Activated naive CD8-positive, alpha-beta T cell treated with anti-CD3 and anti-CD28 coated beads, Interleukin-2, amount 10 ng/mL, durations not matched to agents 7 days and 5 days (primary cell): ENCODE results near the gene ICAM2. TPM values are rescaled to one million over a fixed set of nuclear protein-coding genes. Genes with fewer than 3 reads are reported as not detected.
"Not testable (repeated sequence)": the region's sequence is repeated elsewhere in the genome, so short reads cannot be mapped to it uniquely, and the experiment has no call there.

Experiments
- ATAC-seq: fragments of 150-1000 bp; cut with Tn5 transposase; one replicate; pipeline ENCODE4 v1.10.0; 2021; ENCODE audit warnings: low read depth, moderate library complexity
- POLR2A ChIA-PET: fragments of 350-600 bp; sonication (Branson Sonifier 250); formaldehyde crosslinking; loops from one replicate; lab custom pipeline; 2021; ENCODE audit warnings: antibody characterized with exemption; lab: Charles Lee
- DNase-seq: peaks from one replicate; pipeline ENCODE4 v3.0.0; 2021
- H3K27ac Mint-ChIP-seq: one replicate; pipeline ENCODE4 v1.8.0; 2022; ENCODE audit warnings: mild to moderate bottlenecking, mixed read lengths
- H3K27me3 Mint-ChIP-seq: one replicate; pipeline ENCODE4 v1.8.0; 2022; ENCODE audit warnings: mild to moderate bottlenecking, moderate library complexity, mixed read lengths
- H3K36me3 Mint-ChIP-seq: one replicate; pipeline ENCODE4 v1.8.0; 2021; ENCODE audit warnings: mild to moderate bottlenecking, mixed read lengths
- H3K4me1 Mint-ChIP-seq: one replicate; pipeline ENCODE4 v1.8.0; 2021; ENCODE audit warnings: mixed read lengths
- H3K4me3 Mint-ChIP-seq: one replicate; pipeline ENCODE4 v1.8.0; 2022; ENCODE audit warnings: mild to moderate bottlenecking, moderate library complexity, mixed read lengths
- H3K9me3 Mint-ChIP-seq: one replicate; pipeline ENCODE4 v1.8.0; 2021; ENCODE audit warnings: mixed read lengths
- total RNA-seq, 2 experiments: library from RNA; stranded (reverse); gene quantifications; one replicate each; pipeline ENCODE4 v1.2.3, GENCODE V29; 2021

Gene ICAM2
- total RNA-seq, 2 experiments from 2014 or later: 59.0 to 61.7 TPM

GRCh38 chr17:64017381-64017980, 3.0 kb downstream of the ICAM2 start:
- Mint-ChIP-seq H3K27ac (peak overlapping the region; percentile 70), H3K9me3 (no peaks in the 10 kb centered on the region), H3K36me3 (no peaks in the 10 kb centered on the region), H3K27me3 (no peaks in the 10 kb centered on the region), H3K4me1 (peaks cover 54% of the 10 kb centered on the region), H3K4me3 (peak overlapping the region; percentile 78)
- no peak for DNase-seq
- no peak for ATAC-seq
- POLR2A ChIA-PET: interaction anchor here (0.6 to 2.7 kb wide), 3 partner anchors 10 to 106 kb away, joined by 4 to 13 read pairs (median 6); partner anchors contain the start of gene PRR29

DNA sequence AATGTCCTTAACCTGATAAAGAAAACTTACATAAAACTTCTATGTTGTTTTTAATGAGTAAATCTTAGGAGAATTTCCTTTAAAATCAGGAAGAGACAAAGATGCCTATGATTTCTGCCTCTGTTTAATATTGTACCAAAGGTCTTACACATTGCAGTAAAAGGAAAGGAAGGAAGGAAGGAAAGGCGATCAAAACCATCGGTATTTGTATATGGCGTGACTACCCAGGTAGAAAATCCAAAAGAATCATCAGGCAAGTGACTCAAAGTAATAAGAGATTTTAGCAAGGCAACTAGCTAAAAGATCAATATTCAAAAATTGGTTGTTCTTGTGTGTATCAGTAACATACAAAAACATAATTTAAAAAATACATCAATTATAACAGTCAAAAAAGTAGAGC, 3.5 kb downstream of the ICAM2 start:
- Mint-ChIP-seq H3K4me1 (peaks cover 50% of the 10 kb centered on the region), H3K27ac (peak overlapping the region; percentile 93), H3K9me3 (no peaks in the 10 kb centered on the region), H3K4me3 (peak overlapping the region; percentile 86), H3K27me3 (no peaks in the 10 kb centered on the region), H3K36me3 (peaks cover 2% of the 10 kb centered on the region)
- ATAC-seq (no peak), DNase-seq (no peak)
- POLR2A ChIA-PET: interaction anchor here (0.8 to 2.7 kb wide), 4 partner anchors 8 to 86 kb away, joined by 3 to 13 read pairs (median 4); partner anchors contain the start of gene PRR29

DNA sequence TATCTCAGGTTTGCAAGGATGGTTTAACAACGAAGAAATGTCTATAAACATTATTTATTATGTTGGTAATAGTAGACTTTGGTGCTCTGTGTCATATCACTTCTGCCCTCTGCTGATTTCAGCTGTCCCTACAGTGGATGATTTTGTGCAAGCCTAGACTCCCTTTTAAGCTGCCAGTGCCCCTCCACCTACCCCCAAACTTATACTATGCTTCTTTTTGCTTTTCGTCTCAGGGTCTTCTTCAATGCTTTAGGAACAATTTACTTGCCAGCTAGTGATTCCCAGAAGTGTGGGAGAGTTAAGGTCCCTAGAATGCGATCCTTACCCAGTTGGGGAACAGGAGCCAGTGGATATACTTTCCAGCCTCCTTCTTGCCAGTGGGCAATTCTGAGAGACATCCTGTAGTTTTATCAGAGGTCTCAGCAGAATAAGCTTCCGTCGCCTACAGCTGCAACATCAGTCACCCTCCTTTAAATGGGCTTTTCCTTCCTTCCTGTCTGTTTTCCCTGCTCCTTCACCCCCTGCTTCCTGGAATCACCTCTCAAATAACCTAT, 4.1 kb downstream of the ICAM2 start:
- H3K36me3 Mint-ChIP-seq: peaks cover 6% of the 10 kb centered on the region
- H3K27me3 Mint-ChIP-seq: no peaks in the 10 kb centered on the region
- H3K9me3 Mint-ChIP-seq: no peaks in the 10 kb centered on the region
- no peak for ATAC-seq
- peak overlapping the region; percentile 93 for H3K27ac Mint-ChIP-seq
- POLR2A ChIA-PET: interaction anchor here (0.8 to 2.7 kb wide), 4 partner anchors 9 to 85 kb away, joined by 3 to 13 read pairs (median 4); partner anchors contain the start of gene PRR29
- peaks cover 47% of the 10 kb centered on the region for H3K4me1 Mint-ChIP-seq
- DNase-seq: no peak
- H3K4me3 Mint-ChIP-seq: peak overlapping the region; percentile 86

DNA sequence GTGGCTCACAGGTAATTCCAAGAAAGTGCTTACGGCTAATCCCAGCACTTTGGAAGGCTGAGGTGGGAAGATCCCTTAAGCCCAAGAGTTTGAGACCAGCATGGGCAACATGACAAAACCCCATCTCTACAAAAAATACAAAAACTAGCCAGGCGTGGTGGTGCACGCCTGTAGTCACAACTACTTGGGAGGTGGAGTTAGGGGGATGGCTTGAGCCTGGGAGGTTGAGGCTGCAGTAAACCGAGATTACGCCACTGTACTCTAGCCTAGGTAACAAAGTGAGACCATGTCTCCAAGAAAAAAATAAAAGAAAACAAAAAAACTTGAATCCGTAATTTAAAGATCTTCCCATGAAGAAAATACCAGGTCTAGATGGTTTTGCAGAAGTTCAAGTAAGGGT, 5.0 kb downstream of the ICAM2 start:
- DNase-seq: no peak
- peaks cover 10% of the 10 kb centered on the region for H3K36me3 Mint-ChIP-seq
- no peak for ATAC-seq
- POLR2A ChIA-PET: no interaction called here
- H3K4me3 Mint-ChIP-seq: peak overlapping the region; percentile 86
- no peaks in the 10 kb centered on the region for H3K9me3 Mint-ChIP-seq
- peaks cover 43% of the 10 kb centered on the region for H3K4me1 Mint-ChIP-seq
- H3K27ac Mint-ChIP-seq: peak overlapping the region; percentile 97
- no peaks in the 10 kb centered on the region for H3K27me3 Mint-ChIP-seq

DNA sequence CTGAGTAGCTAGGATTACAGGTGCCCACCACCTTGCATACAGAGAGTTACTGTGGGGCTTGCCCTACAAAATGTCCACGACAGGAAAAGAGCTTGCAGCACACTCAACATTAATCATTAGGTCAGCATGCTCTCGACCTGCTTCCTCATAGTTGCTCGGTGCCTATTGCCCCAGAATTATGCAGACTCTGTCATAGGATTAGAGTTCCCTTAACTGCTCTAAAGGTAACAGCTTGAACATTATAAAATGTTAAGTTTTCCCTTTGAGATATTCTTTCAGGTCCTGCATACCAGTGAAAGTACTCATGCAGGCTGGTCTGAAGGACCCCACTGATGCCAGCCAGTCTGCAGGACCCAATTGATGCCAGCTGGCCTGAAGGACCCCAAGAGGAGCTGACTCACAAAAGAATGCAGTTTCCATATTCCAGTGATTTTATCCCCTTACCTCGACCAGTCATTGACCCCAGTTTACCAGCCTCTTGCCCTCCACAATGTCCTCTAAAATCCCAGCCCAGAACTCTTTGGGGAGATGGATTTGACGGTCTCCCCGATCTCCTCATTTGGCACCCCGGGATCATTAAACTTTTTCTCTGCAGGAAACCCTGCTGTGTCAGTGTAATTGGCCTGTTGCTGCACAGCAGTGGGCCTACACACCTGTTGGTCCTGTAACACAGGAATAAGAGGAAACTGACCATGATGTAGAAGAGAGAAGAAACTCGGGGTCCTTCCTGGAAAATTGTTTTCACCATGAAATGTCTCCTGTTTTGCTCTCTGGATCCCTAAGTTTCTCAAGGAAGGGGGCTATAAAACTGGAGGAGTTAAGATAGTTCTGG, 10.6 kb downstream of the ICAM2 start:
- H3K36me3 Mint-ChIP-seq: peaks cover 16% of the 10 kb centered on the region
- peaks cover 1% of the 10 kb centered on the region for H3K9me3 Mint-ChIP-seq
- POLR2A ChIA-PET: interaction anchor here (0.6 kb wide), 1 partner anchor 57 kb away, joined by 3 read pairs; no protein-coding TSS in a partner anchor
- no peak overlapping the region for H3K4me3 Mint-ChIP-seq
- H3K27me3 Mint-ChIP-seq: no peaks in the 10 kb centered on the region
- H3K4me1 Mint-ChIP-seq: peaks cover 19% of the 10 kb centered on the region
- no peak for DNase-seq
- peak overlapping the region; percentile 13 for H3K27ac Mint-ChIP-seq
- ATAC-seq: no peak

GRCh38 chr17:64008830-64009229, 11.6 kb downstream of the ICAM2 start:
- ATAC-seq: no peak

DNA sequence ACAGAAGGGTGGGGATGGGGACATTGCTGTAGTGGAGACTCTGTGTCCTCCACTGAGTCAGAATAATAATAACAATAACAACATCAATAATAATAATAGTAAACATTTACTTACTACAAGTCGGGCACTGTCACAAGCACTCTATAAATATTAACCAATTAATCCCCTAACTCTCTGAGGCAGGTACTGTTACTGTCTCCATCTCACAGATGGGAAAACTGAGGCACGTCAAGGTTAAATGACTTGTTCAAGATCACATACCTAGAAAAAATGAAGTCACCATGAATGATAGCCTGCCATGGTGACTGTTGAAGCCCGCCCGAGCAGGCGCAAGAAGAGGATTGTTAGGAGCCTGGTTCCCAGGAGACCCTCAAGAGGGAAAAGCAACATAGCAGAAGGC, 12.1 kb downstream of the ICAM2 start:
- Mint-ChIP-seq H3K27me3 (no peaks in the 10 kb centered on the region), H3K27ac (no peak overlapping the region), H3K4me1 (peaks cover 10% of the 10 kb centered on the region), H3K36me3 (peaks cover 16% of the 10 kb centered on the region), H3K9me3 (peaks cover 1% of the 10 kb centered on the region), H3K4me3 (no peak overlapping the region)
- DNase-seq (no peak), ATAC-seq (no peak)
- POLR2A ChIA-PET: no interaction called here

More at GRCh38 chr17:64008830-64009229, 11.6 kb downstream of the ICAM2 start:
- Mint-ChIP-seq H3K36me3 (peaks cover 16% of the 10 kb centered on the region), H3K27me3 (no peaks in the 10 kb centered on the region), H3K4me1 (peaks cover 12% of the 10 kb centered on the region), H3K9me3 (peaks cover 1% of the 10 kb centered on the region), H3K27ac (no peak overlapping the region), H3K4me3 (no peak overlapping the region)
- DNase-seq: no peak
- POLR2A ChIA-PET: no interaction called here

DNA sequence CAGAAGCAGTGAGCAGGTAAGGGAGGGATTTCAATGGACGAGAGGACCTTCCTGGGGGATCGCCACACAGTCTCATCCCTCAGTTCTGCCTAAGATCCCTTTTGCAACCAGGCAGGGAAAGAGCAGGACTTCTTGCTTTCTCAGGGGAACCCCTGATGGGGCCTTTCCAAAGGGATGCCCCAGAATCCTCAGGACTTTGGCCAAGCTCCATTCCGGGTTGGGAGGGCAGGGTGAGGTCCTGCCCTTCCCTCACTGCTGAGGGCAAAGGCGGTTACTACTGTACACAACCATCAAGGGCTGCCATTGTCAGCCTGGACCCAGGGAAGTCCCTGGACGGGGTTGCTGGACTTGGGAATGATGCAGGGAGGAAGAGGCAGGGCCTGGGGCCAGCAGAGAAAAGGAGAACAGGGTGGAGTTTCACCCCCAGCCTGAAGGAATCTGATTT, 12.6 kb downstream of the ICAM2 start:
- Mint-ChIP-seq H3K9me3 (peaks cover 1% of the 10 kb centered on the region), H3K27ac (no peak overlapping the region), H3K27me3 (no peaks in the 10 kb centered on the region), H3K4me1 (peaks cover 8% of the 10 kb centered on the region), H3K4me3 (no peak overlapping the region), H3K36me3 (peaks cover 16% of the 10 kb centered on the region)
- POLR2A ChIA-PET: interaction anchor here (1.2 kb wide), 1 partner anchor 10 kb away, joined by 6 read pairs; no protein-coding TSS in a partner anchor
- ATAC-seq (no peak), DNase-seq (no peak)

- peaks cover 16% of the 10 kb centered on the region for H3K36me3 Mint-ChIP-seq
- not testable (repeated sequence) for ATAC-seq, H3K9me3 Mint-ChIP-seq, H3K4me3 Mint-ChIP-seq, H3K27me3 Mint-ChIP-seq, H3K27ac Mint-ChIP-seq, H3K4me1 Mint-ChIP-seq
- DNase-seq: peak; percentile 19
- POLR2A ChIA-PET: interaction anchor here (0.5 to 1.2 kb wide), 2 partner anchors 11 to 12 kb away, joined by 3 to 6 read pairs; no protein-coding TSS in a partner anchor
Measured at GRCh38 chr17:64007089-64007837, 13.2 kb downstream of the ICAM2 start.

DNA sequence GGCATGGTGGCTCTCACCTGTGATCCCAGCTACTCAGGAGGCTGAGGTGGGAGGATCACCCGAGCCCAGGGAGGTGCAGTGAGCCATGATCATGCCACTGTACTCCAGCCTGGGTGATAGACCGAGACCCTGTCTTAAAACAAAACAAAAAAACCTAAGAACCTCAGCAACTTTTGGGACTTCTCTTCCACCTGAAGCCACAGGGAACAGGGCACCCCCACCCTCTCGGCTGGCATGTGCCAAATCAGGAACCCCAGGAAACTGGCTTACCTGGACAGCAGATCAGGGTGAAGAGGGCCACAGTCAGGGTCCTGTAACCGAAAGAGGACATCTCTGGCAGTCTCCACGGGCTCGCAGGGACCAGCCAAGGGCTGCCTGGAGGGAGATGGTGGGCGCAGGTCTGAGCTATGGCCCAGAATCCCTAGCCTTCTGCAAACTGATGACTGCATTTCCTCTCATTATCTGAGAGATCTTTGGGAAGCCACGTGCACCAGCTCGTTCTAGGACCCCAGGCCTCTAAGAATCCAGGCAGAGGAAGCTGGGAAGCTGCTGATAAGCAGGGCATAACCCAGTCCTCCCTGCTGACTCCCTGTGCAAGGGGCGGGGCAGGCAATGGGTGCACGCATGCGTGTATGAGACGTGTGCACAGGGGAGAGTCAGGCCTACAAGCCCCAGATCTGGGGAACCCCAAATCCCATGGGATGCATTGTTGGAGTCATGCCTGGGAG, 13.9 kb downstream of the ICAM2 start:
- POLR2A ChIA-PET: interaction anchor here (0.5 to 1.2 kb wide), 3 partner anchors 12 to 14 kb away, joined by 3 to 6 read pairs (median 3); partner anchors contain the start of gene ICAM2
- Mint-ChIP-seq H3K27ac (no peak overlapping the region), H3K4me3 (no peak overlapping the region), H3K4me1 (peaks cover 8% of the 10 kb centered on the region), H3K9me3 (peaks cover 1% of the 10 kb centered on the region), H3K36me3 (peaks cover 10% of the 10 kb centered on the region), H3K27me3 (no peaks in the 10 kb centered on the region)
- no peak for ATAC-seq
- peak; percentile 19 for DNase-seq

GRCh38 chr17:64005734-64006167, 14.7 kb downstream of the ICAM2 start:
- peaks cover 7% of the 10 kb centered on the region for H3K36me3 Mint-ChIP-seq

More at GRCh38 chr17:64005734-64006167, 14.7 kb downstream of the ICAM2 start:
- no peak for ATAC-seq
- POLR2A ChIA-PET: interaction anchor here (0.7 kb wide), 1 partner anchor 15 kb away, joined by 3 read pairs; the partner anchor contains the start of gene ICAM2
- no peak overlapping the region for H3K4me3 Mint-ChIP-seq
- H3K4me1 Mint-ChIP-seq: peaks cover 8% of the 10 kb centered on the region
- H3K27me3 Mint-ChIP-seq: no peaks in the 10 kb centered on the region
- no peak for DNase-seq
- H3K27ac Mint-ChIP-seq: no peak overlapping the region
- peaks cover 1% of the 10 kb centered on the region for H3K9me3 Mint-ChIP-seq
